Activated B cell treated with CpG ODN at 0.5 μM for 24 hours (primary cell): ENCODE measurements around the gene LMCD1. TPM values are rescaled to one million over a fixed set of nuclear protein-coding genes. Genes with fewer than 3 reads are reported as not detected.

Experiments used
- ATAC-seq: fragments of 200-7000 bp; cut with Tn5 transposase; one replicate; pipeline ENCODE4 v1.10.0; 2021; ENCODE audit warnings: low read depth, mild to moderate bottlenecking, moderate library complexity
- CTCF ChIA-PET: fragments of 350-600 bp; sonication (Branson Sonifier 250); formaldehyde crosslinking; loops from one replicate; lab custom pipeline; 2021; ENCODE audit warnings: antibody characterized with exemption; lab: Charles Lee
- POLR2A ChIA-PET: fragments of 350-600 bp; sonication (Branson Sonifier 250); formaldehyde crosslinking; loops from one replicate; lab custom pipeline; 2021; ENCODE audit warnings: antibody characterized with exemption; lab: Charles Lee
- DNase-seq: peaks from one replicate; pipeline ENCODE4 v3.0.0; 2022
- H3K27ac Mint-ChIP-seq: one replicate; pipeline ENCODE4 v1.8.0; 2020; ENCODE audit warnings: mixed read lengths
- H3K27me3 Mint-ChIP-seq: one replicate; pipeline ENCODE4 v1.8.0; 2021; ENCODE audit warnings: mixed read lengths
- H3K36me3 Mint-ChIP-seq: one replicate; pipeline ENCODE4 v1.8.0; 2021; ENCODE audit warnings: low read depth, mixed read lengths
- H3K4me1 Mint-ChIP-seq: one replicate; pipeline ENCODE4 v1.8.0; 2021; ENCODE audit warnings: mixed read lengths
- H3K4me3 Mint-ChIP-seq: one replicate; pipeline ENCODE4 v1.8.0; 2020; ENCODE audit warnings: mild to moderate bottlenecking, mixed read lengths
- H3K9me3 Mint-ChIP-seq: one replicate; pipeline ENCODE4 v1.8.0; 2020; ENCODE audit warnings: mixed read lengths
- intact Hi-C: fragments of 100-400 bp; cut with micrococcal nuclease; formaldehyde crosslinking; loops from one replicate; pipeline ENCODE4 v1.15.1; 2024
- total RNA-seq: library from RNA; stranded (reverse); gene quantifications from 2 replicates; pipeline ENCODE4 v1.2.3, GENCODE V29; 2022
- TF ChIP-seq, protein P1 (sequence below): fragments of 200-600 bp; IDR thresholded peaks from one replicate; pipeline ENCODE4 v1.8.0; 2022; ENCODE audit warnings: antibody characterized with exemption, mild to moderate bottlenecking

LMCD1 gene
- total RNA-seq, 1 donor from 2014 or later: 6.0 TPM

DNA sequence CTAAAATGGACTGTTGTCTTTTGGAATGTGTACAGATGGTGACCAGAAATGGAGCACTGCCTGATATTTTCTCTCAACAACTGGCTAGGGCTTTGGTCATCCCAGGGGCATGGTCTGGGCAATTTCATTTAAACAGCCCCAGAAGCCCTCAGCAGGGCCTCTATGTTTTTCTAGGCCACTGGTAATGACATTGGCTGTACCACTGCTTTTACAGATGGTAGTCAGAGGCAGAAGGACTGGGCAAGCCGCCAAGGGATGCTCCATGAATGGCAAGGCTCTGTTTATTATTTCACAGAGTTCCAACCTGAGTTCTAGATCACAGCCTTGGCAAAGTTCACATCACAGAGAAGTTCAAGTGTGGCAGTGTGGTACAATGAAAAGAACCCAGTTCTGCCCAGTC lies 37.0 kb upstream of the LMCD1 start:
- TF ChIP-seq, protein P1, sequence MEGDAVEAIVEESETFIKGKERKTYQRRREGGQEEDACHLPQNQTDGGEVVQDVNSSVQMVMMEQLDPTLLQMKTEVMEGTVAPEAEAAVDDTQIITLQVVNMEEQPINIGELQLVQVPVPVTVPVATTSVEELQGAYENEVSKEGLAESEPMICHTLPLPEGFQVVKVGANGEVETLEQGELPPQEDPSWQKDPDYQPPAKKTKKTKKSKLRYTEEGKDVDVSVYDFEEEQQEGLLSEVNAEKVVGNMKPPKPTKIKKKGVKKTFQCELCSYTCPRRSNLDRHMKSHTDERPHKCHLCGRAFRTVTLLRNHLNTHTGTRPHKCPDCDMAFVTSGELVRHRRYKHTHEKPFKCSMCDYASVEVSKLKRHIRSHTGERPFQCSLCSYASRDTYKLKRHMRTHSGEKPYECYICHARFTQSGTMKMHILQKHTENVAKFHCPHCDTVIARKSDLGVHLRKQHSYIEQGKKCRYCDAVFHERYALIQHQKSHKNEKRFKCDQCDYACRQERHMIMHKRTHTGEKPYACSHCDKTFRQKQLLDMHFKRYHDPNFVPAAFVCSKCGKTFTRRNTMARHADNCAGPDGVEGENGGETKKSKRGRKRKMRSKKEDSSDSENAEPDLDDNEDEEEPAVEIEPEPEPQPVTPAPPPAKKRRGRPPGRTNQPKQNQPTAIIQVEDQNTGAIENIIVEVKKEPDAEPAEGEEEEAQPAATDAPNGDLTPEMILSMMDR: no peak
- H3K27me3 Mint-ChIP-seq: peaks cover 6% of the 10 kb centered on the region
- ChIA-PET CTCF (no interaction called here), POLR2A (no interaction called here)
- intact Hi-C loops: no loop called here
- H3K27ac Mint-ChIP-seq: no peak overlapping the region
- H3K36me3 Mint-ChIP-seq: no peaks in the 10 kb centered on the region
- H3K4me3 Mint-ChIP-seq: no peak overlapping the region
- DNase-seq (no peak), ATAC-seq (no peak)
- H3K4me1 Mint-ChIP-seq: no peaks in the 10 kb centered on the region
- no peaks in the 10 kb centered on the region for H3K9me3 Mint-ChIP-seq

- no peaks in the 10 kb centered on the region for H3K36me3 Mint-ChIP-seq
- intact Hi-C loops: no loop called here
Observed at GRCh38 chr3:8466526-8466925, 35.1 kb upstream of the LMCD1 start.

GRCh38 chr3:8470801-8471200 lies 30.8 kb upstream of the LMCD1 start:
- TF ChIP-seq, protein P1: no peak
- Mint-ChIP-seq H3K4me1 (no peaks in the 10 kb centered on the region), H3K4me3 (no peak overlapping the region), H3K27me3 (peaks cover 6% of the 10 kb centered on the region), H3K9me3 (no peaks in the 10 kb centered on the region), H3K27ac (no peak overlapping the region), H3K36me3 (no peaks in the 10 kb centered on the region)
- intact Hi-C loops: no loop called here
- POLR2A ChIA-PET: no interaction called here
- DNase-seq: no peak
- ATAC-seq: no peak
- CTCF ChIA-PET: no interaction called here

More at GRCh38 chr3:8466526-8466925, 35.1 kb upstream of the LMCD1 start:
- ChIA-PET POLR2A (no interaction called here), CTCF (no interaction called here)
- TF ChIP-seq, protein P1: no peak
- Mint-ChIP-seq H3K27ac (no peak overlapping the region), H3K4me1 (no peaks in the 10 kb centered on the region), H3K27me3 (peaks cover 6% of the 10 kb centered on the region), H3K9me3 (no peaks in the 10 kb centered on the region), H3K4me3 (no peak overlapping the region)
- no peak for ATAC-seq
- no peak for DNase-seq

- ATAC-seq (no peak), DNase-seq (no peak)
- Mint-ChIP-seq H3K4me1 (no peaks in the 10 kb centered on the region), H3K27me3 (no peaks in the 10 kb centered on the region), H3K36me3 (no peaks in the 10 kb centered on the region), H3K4me3 (no peak overlapping the region), H3K9me3 (no peaks in the 10 kb centered on the region), H3K27ac (no peak overlapping the region)
- CTCF ChIA-PET: no interaction called here
- POLR2A ChIA-PET: no interaction called here
- intact Hi-C loops: no loop called here
- TF ChIP-seq, protein P1: no peak
Observed at GRCh38 chr3:8472549-8472948, 29.1 kb upstream of the LMCD1 start.

GRCh38 chr3:8473029-8473428 lies 28.6 kb upstream of the LMCD1 start:
- CTCF ChIA-PET: no interaction called here

More at GRCh38 chr3:8473029-8473428, 28.6 kb upstream of the LMCD1 start:
- DNase-seq: no peak
- Mint-ChIP-seq H3K4me3 (no peak overlapping the region), H3K4me1 (no peaks in the 10 kb centered on the region), H3K27ac (no peak overlapping the region), H3K27me3 (no peaks in the 10 kb centered on the region), H3K9me3 (no peaks in the 10 kb centered on the region), H3K36me3 (no peaks in the 10 kb centered on the region)
- ATAC-seq: no peak
- POLR2A ChIA-PET: no interaction called here
- intact Hi-C loops: no loop called here
- TF ChIP-seq, protein P1: no peak
